ENCODE data around the gene TRAF7. TPM values are rescaled to one million over a fixed set of nuclear protein-coding genes. Genes with fewer than 3 reads are reported as not detected.

Gene TRAF7
- total RNA-seq, 2 experiments from 2014 or later: 74.8 to 80.2 TPM

DNA sequence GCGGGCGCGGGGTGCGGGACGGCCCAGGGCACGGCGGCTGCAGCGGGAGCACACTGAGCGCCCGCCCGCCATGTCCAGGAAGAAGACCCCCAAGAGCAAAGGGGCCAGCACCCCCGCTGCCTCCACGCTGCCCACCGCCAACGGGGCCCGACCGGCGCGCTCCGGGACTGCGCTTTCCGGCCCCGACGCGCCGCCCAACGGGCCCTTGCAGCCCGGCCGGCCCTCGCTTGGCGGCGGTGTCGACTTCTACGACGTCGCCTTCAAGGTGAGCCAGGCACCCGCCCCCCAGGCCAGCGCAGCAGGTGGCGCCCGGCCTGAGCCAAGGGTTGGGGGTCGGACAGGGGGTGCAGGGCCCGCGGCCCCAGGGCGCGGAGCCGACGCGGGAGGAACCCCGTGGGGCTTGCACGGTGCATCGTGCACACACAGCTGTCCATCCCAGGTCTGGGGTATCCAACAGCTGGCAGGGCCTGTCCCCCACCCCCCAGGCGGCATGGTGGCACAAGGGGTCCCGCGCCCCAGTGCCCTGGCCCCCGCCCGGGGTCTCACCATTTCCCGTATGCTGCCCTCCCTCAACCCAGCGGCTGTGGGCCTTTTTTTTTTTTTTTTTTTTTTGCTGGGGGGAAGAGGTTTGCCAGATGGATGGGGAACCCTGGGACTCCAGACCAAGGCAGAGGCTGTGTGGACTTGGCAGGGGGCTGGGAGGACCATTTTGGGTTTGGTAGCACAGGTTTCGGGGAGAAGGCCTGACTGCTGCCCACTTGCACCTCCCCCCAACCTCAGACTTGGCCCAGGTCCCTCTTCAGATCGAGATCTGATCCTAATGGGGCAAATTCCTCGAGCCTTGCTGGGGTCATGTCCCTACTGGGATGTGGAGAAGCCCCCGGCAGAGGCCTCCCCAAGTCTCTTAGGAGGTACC, 6.6 kb upstream of the TRAF7 start:
- DNase-seq: peak; percentile 58
- Mint-ChIP-seq H3K4me3 (peak overlapping the region; percentile 39), H3K27ac (no peak overlapping the region), H3K9me3 (no peaks in the 10 kb centered on the region), H3K36me3 (ENCODE audit: low read depth) (peaks cover 27% of the 10 kb centered on the region), H3K27me3 (no peaks in the 10 kb centered on the region), H3K4me1 (ENCODE audit: low read depth) (peaks cover 19% of the 10 kb centered on the region)
- TF ChIP-seq, protein P1, sequence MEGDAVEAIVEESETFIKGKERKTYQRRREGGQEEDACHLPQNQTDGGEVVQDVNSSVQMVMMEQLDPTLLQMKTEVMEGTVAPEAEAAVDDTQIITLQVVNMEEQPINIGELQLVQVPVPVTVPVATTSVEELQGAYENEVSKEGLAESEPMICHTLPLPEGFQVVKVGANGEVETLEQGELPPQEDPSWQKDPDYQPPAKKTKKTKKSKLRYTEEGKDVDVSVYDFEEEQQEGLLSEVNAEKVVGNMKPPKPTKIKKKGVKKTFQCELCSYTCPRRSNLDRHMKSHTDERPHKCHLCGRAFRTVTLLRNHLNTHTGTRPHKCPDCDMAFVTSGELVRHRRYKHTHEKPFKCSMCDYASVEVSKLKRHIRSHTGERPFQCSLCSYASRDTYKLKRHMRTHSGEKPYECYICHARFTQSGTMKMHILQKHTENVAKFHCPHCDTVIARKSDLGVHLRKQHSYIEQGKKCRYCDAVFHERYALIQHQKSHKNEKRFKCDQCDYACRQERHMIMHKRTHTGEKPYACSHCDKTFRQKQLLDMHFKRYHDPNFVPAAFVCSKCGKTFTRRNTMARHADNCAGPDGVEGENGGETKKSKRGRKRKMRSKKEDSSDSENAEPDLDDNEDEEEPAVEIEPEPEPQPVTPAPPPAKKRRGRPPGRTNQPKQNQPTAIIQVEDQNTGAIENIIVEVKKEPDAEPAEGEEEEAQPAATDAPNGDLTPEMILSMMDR (IDR thresholded peaks at IDR 0.05): peak; percentile 37
- CTCF ChIA-PET: interaction anchor here (1.1 to 4.2 kb wide), 2 partner anchors 9 kb away, joined by 3 to 23 read pairs; no protein-coding TSS in a partner anchor
- intact Hi-C loops (cut with micrococcal nuclease): no loop called here
- POLR2A ChIA-PET: no interaction called here
- ATAC-seq: peak; percentile 41

DNA sequence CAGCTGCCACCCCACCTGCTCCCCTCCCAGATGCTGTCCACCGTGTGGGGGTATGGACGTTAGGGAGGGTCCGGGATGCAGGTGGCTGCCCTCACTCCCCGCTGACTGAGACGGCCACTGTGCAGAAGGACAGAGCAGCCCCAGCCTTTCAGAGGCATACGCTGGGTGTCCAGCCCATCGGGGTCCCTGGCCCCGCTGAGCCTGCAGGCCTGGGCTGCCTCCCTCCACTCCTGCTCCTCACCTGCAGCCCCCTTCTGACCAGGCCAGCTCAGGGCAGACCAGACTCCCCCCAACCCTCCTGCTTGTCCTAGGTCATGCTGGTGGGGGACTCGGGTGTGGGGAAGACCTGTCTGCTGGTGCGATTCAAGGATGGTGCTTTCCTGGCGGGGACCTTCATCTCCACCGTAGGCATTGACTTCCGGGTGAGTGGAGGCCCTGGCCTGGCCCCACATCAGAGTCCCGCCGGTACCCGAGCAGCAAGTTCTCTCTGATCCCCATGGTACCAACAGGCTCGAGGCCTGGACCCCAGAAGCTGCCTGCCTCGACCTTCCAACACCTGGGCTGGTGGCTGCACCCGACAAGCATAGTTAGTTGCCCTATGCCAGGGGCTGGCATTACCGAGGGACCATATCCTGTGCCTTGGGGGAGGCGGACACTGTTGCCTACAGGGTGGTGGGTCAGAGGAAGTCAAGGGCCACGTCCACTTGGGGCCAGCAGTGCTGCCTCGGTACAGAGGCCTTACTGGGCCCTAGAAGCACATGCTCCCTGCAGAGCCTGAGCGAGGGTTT, 5.8 kb upstream of the TRAF7 start:
- intact Hi-C loops (cut with micrococcal nuclease): no loop called here
- ChIA-PET POLR2A (interaction anchor here (0.6 to 3.6 kb wide), 3 partner anchors 54 to 185 kb away, joined by 3 to 12 read pairs (median 3); partner anchors contain the start of genes RPS2 and ZNF598), CTCF (interaction anchor here (1.4 to 4.2 kb wide), 2 partner anchors 10 to 146 kb away, joined by 4 to 23 read pairs; no protein-coding TSS in a partner anchor)
- peaks cover 36% of the 10 kb centered on the region for H3K36me3 Mint-ChIP-seq (ENCODE audit: low read depth)
- no peaks in the 10 kb centered on the region for H3K9me3 Mint-ChIP-seq
- H3K4me1 Mint-ChIP-seq (ENCODE audit: low read depth): peaks cover 19% of the 10 kb centered on the region
- DNase-seq (peak; percentile 19), ATAC-seq (no peak)
- TF ChIP-seq, protein P1 (IDR thresholded peaks at IDR 0.05): no peak
- H3K27ac Mint-ChIP-seq: no peak overlapping the region
- peak overlapping the region; percentile 39 for H3K4me3 Mint-ChIP-seq
- no peaks in the 10 kb centered on the region for H3K27me3 Mint-ChIP-seq

DNA sequence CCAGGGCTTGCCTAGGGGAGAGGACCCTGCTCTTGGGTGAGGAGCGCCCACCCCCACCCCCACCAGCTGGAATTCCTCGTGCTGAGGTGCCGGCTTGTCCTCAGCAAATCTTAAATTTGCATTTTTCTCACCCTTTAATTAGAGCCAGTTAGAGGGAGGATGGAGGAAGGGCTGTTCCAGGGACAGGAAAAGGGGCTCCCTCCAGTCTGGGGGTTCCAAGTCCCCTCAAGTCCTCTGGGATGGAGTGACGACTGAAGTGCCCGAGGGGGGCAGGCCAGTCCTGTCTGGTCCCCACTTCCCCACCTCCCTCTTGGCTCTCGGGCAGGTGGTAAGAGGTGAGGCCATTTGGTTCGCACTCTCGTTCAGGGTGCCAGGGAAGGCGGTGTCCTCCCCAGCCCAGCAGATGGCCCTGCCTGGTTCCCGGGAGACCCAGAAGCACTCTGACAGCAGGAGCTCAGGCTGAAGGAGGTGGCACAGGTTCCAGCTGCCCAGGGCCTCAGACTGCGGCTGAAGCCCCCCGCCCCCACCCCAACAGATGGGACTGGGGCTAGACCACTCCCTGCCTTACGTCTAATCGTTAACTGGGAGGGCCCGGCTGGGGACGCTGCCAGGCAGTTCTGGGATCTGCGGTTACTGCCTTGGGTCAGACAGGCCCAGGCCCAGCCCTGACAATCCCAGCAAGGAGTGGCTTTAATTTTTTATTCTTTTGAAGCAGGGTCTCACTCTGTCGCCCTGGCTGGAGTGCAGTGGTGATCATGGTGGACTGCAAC, 5.0 kb upstream of the TRAF7 start:
- ChIA-PET CTCF (interaction anchor here (1.0 to 4.2 kb wide), 4 partner anchors 10 to 147 kb away, joined by 3 to 23 read pairs (median 5); no protein-coding TSS in a partner anchor), POLR2A (interaction anchor here (0.6 to 6.4 kb wide), 14 partner anchors 10 to 186 kb away, joined by 3 to 80 read pairs (median 3); partner anchors contain the start of genes GFER, RNF151, RPS2 and SYNGR3)
- intact Hi-C loops (cut with micrococcal nuclease): no loop called here
- no peaks in the 10 kb centered on the region for H3K9me3 Mint-ChIP-seq
- no peaks in the 10 kb centered on the region for H3K27me3 Mint-ChIP-seq
- TF ChIP-seq, protein P1 (IDR thresholded peaks at IDR 0.05): no peak
- H3K27ac Mint-ChIP-seq: no peak overlapping the region
- H3K4me1 Mint-ChIP-seq (ENCODE audit: low read depth): peaks cover 19% of the 10 kb centered on the region
- peaks cover 42% of the 10 kb centered on the region for H3K36me3 Mint-ChIP-seq (ENCODE audit: low read depth)
- peak overlapping the region; percentile 86 for H3K4me3 Mint-ChIP-seq
- no peak for ATAC-seq
- DNase-seq: peak; percentile 21

DNA sequence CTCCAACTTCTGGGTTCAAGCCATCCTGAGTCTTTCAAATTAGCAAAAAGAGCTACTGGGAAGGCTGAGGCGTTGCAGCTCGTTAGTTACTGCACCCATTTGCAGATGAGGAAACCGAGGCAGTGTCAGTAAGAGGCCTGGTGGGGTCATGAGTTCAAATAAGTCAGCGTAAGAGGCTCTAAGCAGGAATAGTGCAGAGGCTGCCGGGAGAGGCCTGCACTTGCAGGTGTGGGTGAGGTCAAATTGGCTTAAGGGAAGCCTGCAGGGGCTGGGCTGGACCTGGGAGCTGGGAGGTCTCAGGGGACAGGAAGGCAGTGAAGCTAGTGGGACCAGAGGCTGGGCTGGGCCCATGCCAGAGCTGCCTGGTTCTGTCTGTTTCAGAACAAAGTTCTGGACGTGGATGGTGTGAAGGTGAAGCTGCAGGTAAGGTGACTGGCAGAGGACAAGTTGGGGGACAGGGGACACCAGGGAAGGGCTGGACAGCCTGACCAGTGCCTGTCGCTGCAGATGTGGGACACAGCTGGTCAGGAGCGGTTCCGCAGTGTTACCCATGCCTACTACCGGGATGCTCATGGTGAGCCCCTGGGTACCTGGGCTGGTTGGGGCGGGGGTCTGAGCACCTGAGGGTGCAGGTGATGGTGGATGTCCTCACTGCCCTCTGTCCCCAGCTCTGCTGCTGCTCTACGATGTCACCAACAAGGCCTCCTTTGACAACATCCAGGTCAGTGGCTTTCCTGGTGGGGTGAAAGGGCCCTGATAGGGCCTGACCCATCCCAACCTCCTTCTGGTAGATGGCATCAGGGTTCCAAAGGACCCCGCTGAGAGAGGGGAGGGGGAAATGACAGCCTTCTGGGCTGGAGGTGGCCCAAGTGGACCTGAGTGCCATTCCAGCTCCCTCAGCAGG, 4.1 kb upstream of the TRAF7 start:
- H3K36me3 Mint-ChIP-seq (ENCODE audit: low read depth): peaks cover 47% of the 10 kb centered on the region
- intact Hi-C loops (cut with micrococcal nuclease): no loop called here
- TF ChIP-seq, protein P1 (IDR thresholded peaks at IDR 0.05): no peak
- POLR2A ChIA-PET: interaction anchor here (0.7 to 7.3 kb wide), 19 partner anchors 7 to 187 kb away, joined by 3 to 95 read pairs (median 3); partner anchors contain the start of genes BRICD5, GFER, MLST8 and NHERF2
- no peak for ATAC-seq
- no peak for DNase-seq
- H3K27me3 Mint-ChIP-seq: no peaks in the 10 kb centered on the region
- H3K9me3 Mint-ChIP-seq: no peaks in the 10 kb centered on the region
- H3K27ac Mint-ChIP-seq: peak overlapping the region; percentile 68
- H3K4me1 Mint-ChIP-seq (ENCODE audit: low read depth): peaks cover 21% of the 10 kb centered on the region
- H3K4me3 Mint-ChIP-seq: peak overlapping the region; percentile 86
- CTCF ChIA-PET: interaction anchor here (1.0 to 4.2 kb wide), 4 partner anchors 11 to 148 kb away, joined by 3 to 23 read pairs (median 5); no protein-coding TSS in a partner anchor
